Common myeloid progenitor, CD34-positive (primary cell): ENCODE measurements around the gene POLD1.

Experiments
- CTCF ChIA-PET: fragments of 350-600 bp; sonication (Branson Sonifier 250); formaldehyde crosslinking; loops from one replicate; lab custom pipeline; 2021; ENCODE audit warnings: antibody characterized with exemption; lab: Charles Lee
- POLR2A ChIA-PET: fragments of 350-600 bp; sonication (Branson Sonifier 250); formaldehyde crosslinking; loops from one replicate; lab custom pipeline; 2021; ENCODE audit warnings: antibody characterized with exemption; lab: Charles Lee
- DNase-seq, 3 donors: peaks; one replicate each; pipeline versions ENCODE4 v3.0.0 to v3.0.0-alpha.2; 2013
- H3K27ac ChIP-seq, 2 experiments: 1 replicate in 1 of 2; 2 replicates in 1 of 2; pipeline ENCODE4 v1.7.0; 2013; ENCODE audit warnings: inconsistent platforms in 2 of 2, low read length in 2 of 2, mild to moderate bottlenecking in 2 of 2, low read depth in 1 of 2, moderate library complexity in 1 of 2; ENCODE audit not compliant: severe bottlenecking in 2 of 2, insufficient read depth in 1 of 2, poor library complexity in 1 of 2
- H3K27me3 ChIP-seq, 5 experiments: replicated peaks in 2 of 5; 1 replicate in 3 of 5; 2 replicates in 2 of 5; pipeline versions ENCODE4 v1.6.1 to v1.7.0; 2013; ENCODE audit warnings: low read length in 4 of 5, mild to moderate bottlenecking in 2 of 5, moderate library complexity in 2 of 5, inconsistent platforms in 1 of 5; ENCODE audit not compliant: insufficient read depth in 5 of 5, control insufficient read depth in 4 of 5
- H3K36me3 ChIP-seq, 4 experiments: 1 replicate in 2 of 4; 2 replicates in 2 of 4; pipeline versions ENCODE4 v1.6.1 to v1.7.0; 2013; ENCODE audit warnings: low read length in 3 of 4, control low read depth in 1 of 4, mild to moderate bottlenecking in 1 of 4; ENCODE audit not compliant: control insufficient read depth in 4 of 4, insufficient read depth in 4 of 4
- H3K4me1 ChIP-seq, 4 experiments: 1 replicate in 3 of 4; 2 replicates in 1 of 4; pipeline versions ENCODE4 v1.6.1 to v1.7.1; 2013; ENCODE audit warnings: low read length in 3 of 4, mild to moderate bottlenecking in 3 of 4, control low read depth in 1 of 4, inconsistent platforms in 1 of 4, moderate library complexity in 1 of 4; ENCODE audit not compliant: control insufficient read depth in 4 of 4, insufficient read depth in 4 of 4; ENCODE audit errors: control extremely low read depth in 1 of 4
- H3K4me3 ChIP-seq, 7 experiments: 1 replicate in 4 of 7; 2 replicates in 3 of 7; pipeline versions ENCODE4 v1.5.1 to v1.7.0; 2013; ENCODE audit warnings: mild to moderate bottlenecking in 7 of 7, low read length in 6 of 7, moderate library complexity in 6 of 7, inconsistent platforms in 2 of 7, low read depth in 2 of 7, control low read depth in 1 of 7; ENCODE audit not compliant: insufficient read depth in 4 of 7, control insufficient read depth in 1 of 7; ENCODE audit errors: extremely low read depth in 1 of 7
- H3K9me3 ChIP-seq, 5 experiments: 1 replicate in 4 of 5; 2 replicates in 1 of 5; pipeline versions ENCODE4 v1.6.1 to v1.7.1; 2013; ENCODE audit warnings: low read length in 4 of 5, mild to moderate bottlenecking in 2 of 5, inconsistent platforms in 1 of 5, low read depth in 1 of 5, moderate library complexity in 1 of 5; ENCODE audit not compliant: control insufficient read depth in 4 of 5, insufficient read depth in 2 of 5; ENCODE audit errors: control extremely low read depth in 1 of 5
- WGBS: methylation state at CpG from one replicate; pipeline ENCODE4 v1.1.5; 2013; ENCODE audit not compliant: insufficient coverage; 5-methylcytosine and 5-hydroxymethylcytosine counted together

POLD1 gene

GRCh38 chr19:50419022-50419579 is 35.0 kb downstream of the POLD1 start:
- peak in 1 of 3 donors; percentile 11 for DNase-seq
- Histone ChIP-seq H3K4me1 (peaks cover 0 to 45% (median 36%) of the 10 kb centered on the region in 4 experiments), H3K27me3 (peaks cover 0 to 26% (median 8%) of the 10 kb centered on the region in 5 experiments), H3K36me3 (peaks cover 0 to 13% (median 0%) of the 10 kb centered on the region in 4 experiments), H3K4me3 (peak overlapping the region in 3 of 7 experiments; percentile 20 to 36 (median 22)), H3K9me3 (no peaks in the 10 kb centered on the region), H3K27ac (no peak overlapping the region)
- POLR2A ChIA-PET, result interaction anchor here (0.6 kb wide), 1 partner anchor 19 kb away, joined by 3 read pairs; no protein-coding TSS in a partner anchor
- CTCF ChIA-PET, result interaction anchor here (1.3 kb wide), 1 partner anchor 48 kb away, joined by 3 read pairs; no protein-coding TSS in a partner anchor
- WGBS, result 18% methylated on average over 12 of the region's 14 CpGs

- Histone ChIP-seq H3K27ac (no peak overlapping the region), H3K4me1 (peaks cover 0 to 43% (median 33%) of the 10 kb centered on the region in 4 experiments), H3K27me3 (peaks cover 0 to 26% (median 8%) of the 10 kb centered on the region in 5 experiments), H3K4me3 (peak overlapping the region in 1 of 7 experiments; percentile 22), H3K36me3 (peaks cover 0 to 8% (median 0%) of the 10 kb centered on the region in 4 experiments), H3K9me3 (no peaks in the 10 kb centered on the region)
- ChIA-PET POLR2A (interaction anchor here (0.6 kb wide), 1 partner anchor 20 kb away, joined by 3 read pairs; no protein-coding TSS in a partner anchor), CTCF (interaction anchor here (1.3 kb wide), 1 partner anchor 49 kb away, joined by 3 read pairs; no protein-coding TSS in a partner anchor)
- 26% methylated on average over 4 of the region's 8 CpGs for WGBS
- DNase-seq, result peak in 1 of 3 donors; percentile 8
Measured at GRCh38 chr19:50419580-50420035, 35.5 kb downstream of the POLD1 start.

GRCh38 chr19:50420127-50420526 is 36.0 kb downstream of the POLD1 start:
- 0% methylated on average over 1 of the region's 3 CpGs for WGBS
- H3K4me1 ChIP-seq, result peaks cover 0 to 38% (median 29%) of the 10 kb centered on the region in 4 experiments
- ChIA-PET POLR2A (no interaction called here), CTCF (interaction anchor here (1.3 kb wide), 1 partner anchor 49 kb away, joined by 3 read pairs; no protein-coding TSS in a partner anchor)
- no peaks in the 10 kb centered on the region for H3K9me3 ChIP-seq
- H3K27ac ChIP-seq, result no peak overlapping the region
- peaks cover 0 to 26% (median 8%) of the 10 kb centered on the region in 5 experiments for H3K27me3 ChIP-seq
- peaks cover 0 to 6% (median 0%) of the 10 kb centered on the region in 4 experiments for H3K36me3 ChIP-seq
- DNase-seq, result no peak
- H3K4me3 ChIP-seq, result no peak overlapping the region

- no peak overlapping the region for H3K27ac ChIP-seq
- H3K4me3 ChIP-seq, result no peak overlapping the region
- peaks cover 0 to 6% (median 0%) of the 10 kb centered on the region in 4 experiments for H3K36me3 ChIP-seq
- WGBS, result 67% methylated on average over 3 of the region's 3 CpGs
- DNase-seq, result no peak
- peaks cover 0 to 26% (median 8%) of the 10 kb centered on the region in 5 experiments for H3K27me3 ChIP-seq
- H3K9me3 ChIP-seq, result no peaks in the 10 kb centered on the region
- ChIA-PET CTCF (no interaction called here), POLR2A (no interaction called here)
- peaks cover 0 to 31% (median 23%) of the 10 kb centered on the region in 4 experiments for H3K4me1 ChIP-seq
Measured at GRCh38 chr19:50420808-50421207, 36.7 kb downstream of the POLD1 start.

- POLR2A ChIA-PET, result no interaction called here
Measured at GRCh38 chr19:50422397-50423278, 38.5 kb downstream of the POLD1 start.

GRCh38 chr19:50423279-50424113 is 39.3 kb downstream of the POLD1 start:
- no peak for DNase-seq
- CTCF ChIA-PET, result interaction anchor here (1.0 to 2.2 kb wide), 2 partner anchors 8 to 66 kb away, joined by 3 to 8 read pairs; no protein-coding TSS in a partner anchor
- H3K27me3 ChIP-seq, result peaks cover 0 to 24% (median 8%) of the 10 kb centered on the region in 5 experiments
- H3K4me1 ChIP-seq, result peaks cover 0 to 28% (median 26%) of the 10 kb centered on the region in 4 experiments
- H3K27ac ChIP-seq, result no peak overlapping the region
- POLR2A ChIA-PET, result no interaction called here
- 93% methylated on average over 18 of the region's 22 CpGs for WGBS
- H3K36me3 ChIP-seq, result no peaks in the 10 kb centered on the region
- H3K9me3 ChIP-seq, result no peaks in the 10 kb centered on the region
- H3K4me3 ChIP-seq, result no peak overlapping the region

More at GRCh38 chr19:50422397-50423278, 38.5 kb downstream of the POLD1 start:
- Histone ChIP-seq H3K9me3 (no peaks in the 10 kb centered on the region), H3K27ac (no peak overlapping the region), H3K4me1 (peaks cover 0 to 23% (median 19%) of the 10 kb centered on the region in 4 experiments), H3K36me3 (peaks cover 0 to 3% (median 0%) of the 10 kb centered on the region in 4 experiments), H3K27me3 (peaks cover 0 to 26% (median 8%) of the 10 kb centered on the region in 5 experiments), H3K4me3 (no peak overlapping the region)
- no peak for DNase-seq
- CTCF ChIA-PET, result interaction anchor here (1.0 kb wide), 1 partner anchor 65 kb away, joined by 3 read pairs; no protein-coding TSS in a partner anchor
- WGBS, result 100% methylated on average over 9 of the region's 18 CpGs
